GM19099 (cell line): ENCODE data around the gene C21orf91.

ENCODE experiments used
- POLR2A ChIP-seq: IDR thresholded peaks from 3 replicates; pipeline ENCODE4 v1.6.1; 2011; ENCODE audit warnings: low read depth; ENCODE audit not compliant: insufficient read length; ENCODE audit errors: extremely low read depth

The C21orf91 gene

DNA sequence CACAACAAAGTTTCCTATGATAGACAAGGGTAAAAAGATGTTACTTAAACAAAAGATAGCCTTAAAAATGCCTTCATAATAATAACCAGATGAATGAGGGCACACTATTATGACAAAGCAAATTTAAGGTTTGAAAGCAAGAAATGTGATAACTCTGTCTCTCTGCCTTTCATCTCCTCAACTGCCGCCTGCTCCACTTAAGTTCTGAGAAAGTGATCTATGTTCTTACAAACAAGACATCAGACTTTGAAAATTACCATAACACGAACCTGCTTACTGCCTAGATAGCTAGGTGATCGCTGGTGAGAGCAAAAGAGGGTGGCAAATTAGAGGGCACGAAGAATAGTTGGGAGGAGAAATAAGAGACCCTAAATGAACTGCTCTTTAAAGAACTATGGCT, 13.2 kb downstream of the C21orf91 start:
- TF ChIP-seq POLR2A, result no peak

DNA sequence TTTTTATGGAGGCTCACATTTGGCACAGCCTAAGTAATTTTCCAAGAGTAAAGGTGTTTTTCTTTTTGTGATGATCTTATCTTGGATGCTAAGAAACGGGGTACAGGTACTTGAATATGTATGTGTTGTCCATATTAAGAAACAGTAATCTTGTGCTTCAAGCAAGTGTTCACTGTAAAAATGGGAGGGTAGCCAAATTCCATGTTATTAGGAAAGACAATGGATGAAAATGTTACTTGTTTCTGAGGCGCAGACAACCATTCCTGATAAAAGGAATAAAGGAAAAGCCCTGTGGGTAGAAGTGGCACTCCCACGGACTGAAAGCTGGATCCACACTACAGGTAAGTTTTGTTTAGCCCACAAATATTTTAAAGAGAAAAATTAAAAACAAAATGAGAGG, 15.6 kb downstream of the C21orf91 start:
- no peak for TF ChIP-seq POLR2A

DNA sequence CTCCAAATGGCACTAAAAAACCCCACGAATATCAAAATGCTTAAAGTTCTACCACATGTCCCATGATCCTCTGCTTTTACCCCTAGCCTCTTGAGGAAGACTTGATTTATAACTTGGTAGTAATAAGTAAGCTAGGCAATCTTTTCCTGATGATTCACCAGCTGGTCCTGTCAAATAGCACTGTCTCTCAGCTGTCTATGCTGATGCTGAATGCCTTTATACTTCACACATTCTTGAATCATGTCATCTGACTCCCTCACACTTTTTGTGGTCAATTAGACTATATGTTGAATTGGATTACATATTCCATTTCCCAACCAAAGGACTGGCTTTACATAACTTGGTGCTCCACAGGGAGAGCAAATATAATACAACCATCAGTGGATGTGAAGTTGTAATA, 16.6 kb downstream of the C21orf91 start:
- TF ChIP-seq POLR2A, result no peak

DNA sequence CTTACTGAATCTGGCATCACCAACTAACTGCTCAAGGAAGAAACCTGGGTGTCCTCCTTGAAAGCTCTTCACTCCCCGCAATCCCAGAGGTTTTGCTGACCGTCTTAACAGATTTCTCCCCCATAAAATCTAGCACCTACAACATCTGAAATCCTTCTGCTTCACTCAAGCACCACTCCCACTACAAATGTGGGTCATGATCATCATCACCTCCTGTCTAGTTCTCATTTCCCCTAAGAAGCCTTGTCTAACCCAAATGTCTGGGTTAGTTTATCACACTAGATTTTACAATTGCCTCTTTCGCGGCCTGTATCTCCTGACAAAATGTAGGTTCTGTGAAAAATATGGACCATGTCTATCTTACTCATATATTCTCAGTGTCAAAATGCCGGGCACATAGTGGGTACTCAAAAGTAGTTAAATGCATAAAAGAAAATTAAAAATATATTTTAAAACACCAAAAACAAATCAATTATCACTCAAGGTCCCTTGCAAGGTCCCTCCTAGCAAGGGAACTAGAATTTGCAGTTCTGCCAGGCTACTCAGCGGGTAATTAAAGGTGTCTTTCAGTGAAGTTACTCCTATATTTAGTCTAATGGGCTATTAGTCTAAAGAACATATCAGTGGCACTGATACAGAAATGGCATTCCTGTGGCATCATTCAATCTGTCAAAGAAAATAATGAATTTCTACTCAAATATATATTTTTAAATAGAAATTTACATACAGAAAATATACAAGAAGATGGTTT, 19.6 kb downstream of the C21orf91 start:
- TF ChIP-seq POLR2A, result no peak

DNA sequence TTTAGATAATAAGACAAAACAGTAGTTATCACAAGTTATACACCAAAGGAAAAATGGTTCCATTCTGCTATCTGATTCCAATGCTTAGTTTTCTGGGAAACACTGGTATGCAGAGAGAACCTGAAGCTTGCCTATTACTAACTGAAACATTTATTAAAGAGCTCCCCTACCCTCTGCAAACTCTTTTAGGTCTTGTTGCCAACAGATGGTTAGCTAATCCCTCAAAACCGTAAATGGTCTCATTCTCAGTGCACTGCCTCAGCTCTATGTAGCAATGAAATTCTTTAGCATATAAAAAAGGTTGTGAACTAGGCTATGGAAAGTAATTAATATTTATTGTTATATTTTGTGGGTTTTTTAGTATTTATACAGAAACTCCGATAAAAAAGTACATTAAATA, 20.4 kb downstream of the C21orf91 start:
- no peak for TF ChIP-seq POLR2A

DNA sequence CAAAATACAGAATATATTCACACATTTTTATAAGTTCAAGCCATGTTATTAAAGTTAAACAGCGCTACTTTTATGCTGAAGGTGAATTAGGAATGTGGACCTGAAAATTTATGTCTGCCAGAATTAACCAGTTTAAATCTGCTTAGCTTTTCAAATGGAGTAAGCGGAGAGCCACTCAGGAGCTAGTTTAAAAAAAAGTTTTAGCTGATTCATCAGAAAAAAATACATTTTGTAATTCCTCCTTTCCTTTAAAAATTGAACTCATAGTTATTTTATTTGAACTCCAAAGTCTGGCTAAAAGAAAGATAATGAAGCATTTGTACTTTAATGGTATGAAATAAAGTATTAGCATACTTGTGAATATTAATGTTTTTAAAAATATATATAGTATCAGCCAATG, 21.2 kb downstream of the C21orf91 start:
- TF ChIP-seq POLR2A, result no peak

DNA sequence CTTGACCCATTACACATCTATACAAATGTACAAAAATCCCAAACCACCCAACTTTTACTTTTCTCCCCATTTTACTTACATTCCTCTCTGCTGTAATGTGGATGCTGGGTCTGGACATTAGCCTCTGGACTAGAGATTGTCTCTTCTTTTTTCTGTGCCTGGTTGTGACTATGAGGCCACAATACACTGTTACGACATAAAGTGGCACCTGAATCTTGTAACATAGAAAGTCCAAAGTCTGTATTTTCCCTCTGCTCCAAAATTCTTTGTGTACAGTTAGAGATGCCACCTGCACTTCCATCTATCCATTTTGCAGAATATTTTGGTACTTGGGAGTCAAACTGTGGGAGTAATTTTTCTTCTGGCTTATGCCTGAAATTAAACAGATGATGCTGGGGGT, 22.7 kb downstream of the C21orf91 start:
- TF ChIP-seq POLR2A, result no peak

GRCh38 chr21:17796037-17796403, 23.1 kb downstream of the C21orf91 start:
- no peak for TF ChIP-seq POLR2A

DNA sequence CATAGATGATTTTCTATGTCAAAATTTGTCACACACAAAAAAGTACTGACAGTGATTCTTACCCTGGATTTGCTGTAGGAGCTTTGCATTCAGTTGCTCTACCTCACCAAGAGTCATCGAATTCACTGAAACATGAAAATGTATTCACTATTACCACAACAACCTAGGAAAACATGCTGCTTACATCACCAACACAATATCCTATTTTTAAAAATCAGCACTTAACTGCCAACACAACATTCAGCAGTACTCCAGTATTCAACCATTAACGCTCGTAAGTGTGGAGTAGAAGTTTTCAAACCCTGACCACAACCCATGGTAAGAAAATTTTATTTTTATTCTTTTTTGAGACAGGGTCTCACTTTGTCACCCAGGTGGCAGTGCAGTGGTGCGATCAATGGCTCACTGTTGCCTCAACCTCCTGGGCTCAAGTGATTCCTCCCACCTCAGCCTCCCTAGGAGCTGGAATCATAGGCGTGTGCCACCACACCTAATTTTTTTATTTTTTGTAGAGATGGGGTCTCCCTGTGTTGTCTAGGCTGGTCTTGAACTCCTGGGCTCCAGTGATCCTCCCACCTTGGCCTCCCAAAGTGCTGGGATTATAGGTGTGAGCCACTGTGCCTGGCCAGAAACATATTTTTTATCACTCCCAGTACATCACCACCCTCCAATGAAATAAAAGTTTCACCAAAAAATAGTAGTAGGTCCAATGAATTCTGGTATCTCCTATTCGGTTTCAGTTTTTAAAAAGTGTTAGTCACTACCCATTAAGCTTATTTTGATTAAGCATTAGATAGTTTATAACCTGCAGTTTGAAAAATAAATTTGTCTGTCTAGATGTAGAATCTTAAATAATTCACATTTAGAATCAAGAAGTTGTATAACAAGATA, 23.8 kb downstream of the C21orf91 start:
- no peak for TF ChIP-seq POLR2A

- no peak for TF ChIP-seq POLR2A
Observed at GRCh38 chr21:17794518-17795145, 24.5 kb downstream of the C21orf91 start.

DNA sequence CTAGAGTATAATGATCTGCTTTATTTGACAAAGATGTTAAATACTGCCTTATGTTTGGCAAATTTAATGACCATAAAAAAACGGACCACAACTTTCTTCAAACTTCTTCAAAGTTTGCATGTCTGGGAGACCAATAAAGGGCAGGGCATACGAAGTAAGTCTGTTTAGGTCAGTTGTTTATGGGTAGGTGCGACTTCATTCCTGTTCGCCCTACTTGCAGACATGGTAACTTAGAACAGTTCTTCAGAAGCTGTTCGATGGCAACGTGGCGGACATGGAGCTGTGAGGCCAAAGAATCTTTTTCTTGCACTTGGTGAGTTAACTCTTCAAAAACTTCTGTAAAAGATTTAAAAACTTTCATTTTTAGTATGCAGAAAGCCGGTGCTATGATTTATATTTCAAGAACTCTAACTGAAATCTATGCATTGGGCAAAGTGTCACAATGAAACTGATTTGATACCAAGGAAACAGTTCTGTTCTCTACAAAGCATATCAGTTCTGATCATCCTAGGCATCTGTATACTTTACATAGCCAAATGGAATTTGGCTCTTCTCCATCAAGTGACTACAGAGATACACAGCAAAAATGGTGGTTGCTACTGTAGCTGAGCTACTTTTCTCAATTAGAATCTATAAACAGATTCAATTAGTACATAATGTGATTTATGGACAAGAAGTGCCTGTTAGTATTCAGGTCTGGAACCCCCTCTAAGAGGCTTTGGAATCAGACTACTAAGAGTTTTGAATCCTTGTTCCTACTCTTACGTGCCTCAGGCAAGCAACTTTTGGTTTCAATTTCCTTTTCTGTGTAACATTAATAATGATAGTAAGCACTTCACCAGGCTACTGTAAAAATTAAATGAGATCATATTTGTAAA, 25.7 kb downstream of the C21orf91 start:
- no peak for TF ChIP-seq POLR2A

- TF ChIP-seq POLR2A, result no peak
Observed at GRCh38 chr21:17789656-17790055, 29.5 kb downstream of the C21orf91 start.

DNA sequence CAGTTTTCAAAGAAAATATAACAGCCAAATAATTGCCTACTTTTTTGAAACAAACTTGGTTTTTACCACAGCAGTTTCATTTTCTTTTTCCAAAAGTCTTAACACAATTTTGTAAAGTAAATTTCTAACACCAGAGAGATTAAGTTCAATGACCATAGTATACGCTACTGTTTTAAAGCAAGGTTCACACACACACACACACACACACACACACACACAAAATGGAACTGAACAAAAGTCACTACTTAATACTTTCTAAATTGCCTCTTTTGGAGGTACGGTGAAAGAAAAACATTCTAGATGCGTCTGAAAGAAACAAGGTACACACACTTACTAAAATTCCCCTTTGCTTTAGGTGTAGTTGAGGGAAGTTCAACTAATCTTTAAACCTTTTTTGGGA, 30.1 kb downstream of the C21orf91 start:
- no peak for TF ChIP-seq POLR2A

GRCh38 chr21:17786851-17787181, 32.3 kb downstream of the C21orf91 start:
- TF ChIP-seq POLR2A, result no peak

GRCh38 chr21:17786071-17786850, 32.9 kb downstream of the C21orf91 start:
- TF ChIP-seq POLR2A, result no peak

GRCh38 chr21:17785403-17785788, 33.8 kb downstream of the C21orf91 start:
- TF ChIP-seq POLR2A, result no peak
